Panc1 (cell line): ENCODE results near the gene TGM4. TPM values are rescaled to one million over a fixed set of nuclear protein-coding genes. Genes with fewer than 3 reads are reported as not detected.
A peak's percentile ranks its signal among the peaks of the same experiment; 100 is the strongest.

Source experiments
- ATAC-seq: fragments of 200-7000 bp; cut with Tn5 transposase; 2 replicates; pipeline ENCODE4 v1.9.1; 2020; ENCODE audit warnings: mild to moderate bottlenecking, moderate library complexity
- BruUV-seq: library from RNA; stranded (reverse); fragments of 400-500 nt; replicated peaks from 2 replicates; lab custom pipeline; 2021; lab: Mats Ljungman, UMichigan
- CTCF ChIA-PET: fragments of 300-600 bp; sonication (Branson Sonifier 250); formaldehyde crosslinking; loops from one replicate; lab custom pipeline; 2022; ENCODE audit warnings: antibody characterized with exemption; lab: Charles Lee
- POLR2A ChIA-PET: fragments of 300-600 bp; sonication (Branson Sonifier 250); formaldehyde crosslinking; loops from one replicate; lab custom pipeline; 2022; ENCODE audit warnings: antibody characterized with exemption; lab: Charles Lee
- DNase-seq: peaks from one replicate; pipeline ENCODE4 v3.0.0-alpha.2; 2010; ENCODE audit warnings: low read depth, low spot score
- H3K27ac ChIP-seq: 2 replicates; pipeline ENCODE4 v1.5.1; 2011; ENCODE audit warnings: mild to moderate bottlenecking, low read length, inconsistent platforms
- H3K27me3 ChIP-seq: fragments of 200-500 bp; sonication (Bioruptor generic); 2 replicates; pipeline ENCODE4 v1.6.0; 2014; ENCODE audit warnings: low read length, inconsistent platforms; ENCODE audit not compliant: control insufficient read depth, insufficient read depth
- H3K36me3 ChIP-seq: fragments of 200-500 bp; sonication (Bioruptor generic); 2 replicates; pipeline ENCODE4 v1.5.1; 2014; ENCODE audit warnings: inconsistent platforms, mild to moderate bottlenecking, low read length, moderate library complexity; ENCODE audit not compliant: control insufficient read depth, insufficient read depth
- H3K4me1 ChIP-seq: 2 replicates; pipeline ENCODE4 v1.5.1; 2011; ENCODE audit warnings: inconsistent platforms, mild to moderate bottlenecking, low read length, moderate library complexity; ENCODE audit not compliant: control insufficient read depth, insufficient read depth
- H3K4me3 ChIP-seq, 2 experiments: 2 replicates each; pipeline ENCODE4 v1.5.1; 2011 to 2012; ENCODE audit warnings: low read depth in 2 of 2, low read length in 2 of 2, mild to moderate bottlenecking in 2 of 2, inconsistent platforms in 1 of 2, moderate library complexity in 1 of 2
- H3K9me3 ChIP-seq: fragments of 200-500 bp; sonication (Bioruptor generic); 2 replicates; pipeline ENCODE4 v1.5.1; 2014; ENCODE audit warnings: low read depth, mild to moderate bottlenecking, inconsistent platforms, low read length, moderate library complexity; ENCODE audit not compliant: control insufficient read depth, insufficient read depth
- POLR2AphosphoS5 ChIP-seq: IDR thresholded peaks from 2 replicates; pipeline ENCODE4 v1.6.1; 2012; ENCODE audit warnings: mild to moderate bottlenecking, low read depth, low read length, moderate library complexity
- SIN3A ChIP-seq: IDR thresholded peaks from 2 replicates; pipeline ENCODE4 v1.6.1; 2012; ENCODE audit warnings: low read depth, mild to moderate bottlenecking, low read length, moderate library complexity, borderline replicate concordance; ENCODE audit not compliant: insufficient read depth
- in situ Hi-C: cut with HindIII; loops from 2 replicates; pipeline ENCODE4 v1.10.0; 2016; ENCODE audit warnings: low sequenced_read_pairs, low pct_unique_long_range_greater_than_20kb
- intact Hi-C: fragments of 100-400 bp; cut with micrococcal nuclease; formaldehyde crosslinking; loops from one replicate; pipeline ENCODE4 v1.10.0; 2022; ENCODE audit not compliant: unreplicated experiment
- total RNA-seq: library from RNA; stranded (reverse); gene quantifications from one replicate; pipeline ENCODE4 v1.2.1, GENCODE V29; 2021; ENCODE audit not compliant: unreplicated experiment
- TF ChIP-seq, protein P1 (sequence below): fragments of 450-650 bp; IDR thresholded peaks from 2 replicates; pipeline ENCODE4 v1.5.1; 2017; ENCODE audit warnings: mild to moderate bottlenecking
- TF ChIP-seq, protein P2 (sequence below), 2 experiments: IDR thresholded peaks; 2 replicates each; pipeline ENCODE4 v1.6.1; 2011 to 2012; ENCODE audit warnings: low read depth in 2 of 2, control low read depth in 1 of 2, low read length in 1 of 2, mild to moderate bottlenecking in 1 of 2, moderate library complexity in 1 of 2; ENCODE audit not compliant: insufficient read depth in 1 of 2

TGM4 gene
- total RNA-seq, 1 experiment from 2014 or later = 0.46 TPM

DNA sequence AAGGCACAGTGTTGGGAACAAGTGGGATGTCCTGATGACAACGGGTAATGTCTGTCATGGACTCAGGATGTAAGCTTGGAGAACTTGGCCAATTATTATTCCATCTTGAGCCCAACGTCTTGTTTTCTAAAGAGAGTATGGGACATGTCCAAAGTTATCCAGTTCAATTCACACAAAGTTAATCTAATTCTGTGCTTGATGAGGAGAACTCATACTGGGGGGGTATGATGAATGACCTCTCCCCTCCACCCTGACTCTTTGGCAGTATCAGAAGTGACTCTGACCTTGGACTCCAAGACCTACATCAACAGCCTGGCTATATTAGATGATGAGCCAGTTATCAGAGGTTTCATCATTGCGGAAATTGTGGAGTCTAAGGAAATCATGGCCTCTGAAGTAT is 36.3 kb downstream of the TGM4 start:
- no peak overlapping the region for H3K4me3 ChIP-seq
- intact Hi-C loops (loop anchor here (5.0 kb wide), 1 partner anchor 378 kb away; no protein-coding TSS in a partner anchor), in situ Hi-C loops (no loop called here)
- H3K27me3 ChIP-seq = no peaks in the 10 kb centered on the region
- TF ChIP-seq, protein P1, sequence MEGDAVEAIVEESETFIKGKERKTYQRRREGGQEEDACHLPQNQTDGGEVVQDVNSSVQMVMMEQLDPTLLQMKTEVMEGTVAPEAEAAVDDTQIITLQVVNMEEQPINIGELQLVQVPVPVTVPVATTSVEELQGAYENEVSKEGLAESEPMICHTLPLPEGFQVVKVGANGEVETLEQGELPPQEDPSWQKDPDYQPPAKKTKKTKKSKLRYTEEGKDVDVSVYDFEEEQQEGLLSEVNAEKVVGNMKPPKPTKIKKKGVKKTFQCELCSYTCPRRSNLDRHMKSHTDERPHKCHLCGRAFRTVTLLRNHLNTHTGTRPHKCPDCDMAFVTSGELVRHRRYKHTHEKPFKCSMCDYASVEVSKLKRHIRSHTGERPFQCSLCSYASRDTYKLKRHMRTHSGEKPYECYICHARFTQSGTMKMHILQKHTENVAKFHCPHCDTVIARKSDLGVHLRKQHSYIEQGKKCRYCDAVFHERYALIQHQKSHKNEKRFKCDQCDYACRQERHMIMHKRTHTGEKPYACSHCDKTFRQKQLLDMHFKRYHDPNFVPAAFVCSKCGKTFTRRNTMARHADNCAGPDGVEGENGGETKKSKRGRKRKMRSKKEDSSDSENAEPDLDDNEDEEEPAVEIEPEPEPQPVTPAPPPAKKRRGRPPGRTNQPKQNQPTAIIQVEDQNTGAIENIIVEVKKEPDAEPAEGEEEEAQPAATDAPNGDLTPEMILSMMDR = no peak
- ATAC-seq (no peak), DNase-seq (no peak)
- ChIA-PET CTCF (no interaction called here), POLR2A (no interaction called here)
- H3K4me1 ChIP-seq = no peaks in the 10 kb centered on the region
- H3K36me3 ChIP-seq = no peaks in the 10 kb centered on the region
- H3K9me3 ChIP-seq = no peaks in the 10 kb centered on the region
- no peak overlapping the region for H3K27ac ChIP-seq
- no TSS peak for BruUV-seq

GRCh38 chr3:44913868-44914468 is 39.6 kb downstream of the TGM4 start:
- Histone ChIP-seq H3K27me3 (no peaks in the 10 kb centered on the region), H3K4me1 (no peaks in the 10 kb centered on the region), H3K36me3 (no peaks in the 10 kb centered on the region), H3K9me3 (no peaks in the 10 kb centered on the region), H3K4me3 (no peak overlapping the region), H3K27ac (no peak overlapping the region)
- peak; percentile 89 for ATAC-seq
- peak; percentile 47 for DNase-seq
- POLR2A ChIA-PET = interaction anchor here (0.8 kb wide), 1 partner anchor 49 kb away, joined by 4 read pairs; no protein-coding TSS in a partner anchor
- intact Hi-C loops = loop anchor here (5.0 kb wide), 1 partner anchor 382 kb away; no protein-coding TSS in a partner anchor
- BruUV-seq = no TSS peak
- in situ Hi-C loops = no loop called here
- CTCF ChIA-PET = no interaction called here
- TF ChIP-seq, protein P1 = peak; percentile 81
- TF ChIP-seq POLR2AphosphoS5 = no peak
- no peak for TF ChIP-seq SIN3A
- TF ChIP-seq, protein P2, sequence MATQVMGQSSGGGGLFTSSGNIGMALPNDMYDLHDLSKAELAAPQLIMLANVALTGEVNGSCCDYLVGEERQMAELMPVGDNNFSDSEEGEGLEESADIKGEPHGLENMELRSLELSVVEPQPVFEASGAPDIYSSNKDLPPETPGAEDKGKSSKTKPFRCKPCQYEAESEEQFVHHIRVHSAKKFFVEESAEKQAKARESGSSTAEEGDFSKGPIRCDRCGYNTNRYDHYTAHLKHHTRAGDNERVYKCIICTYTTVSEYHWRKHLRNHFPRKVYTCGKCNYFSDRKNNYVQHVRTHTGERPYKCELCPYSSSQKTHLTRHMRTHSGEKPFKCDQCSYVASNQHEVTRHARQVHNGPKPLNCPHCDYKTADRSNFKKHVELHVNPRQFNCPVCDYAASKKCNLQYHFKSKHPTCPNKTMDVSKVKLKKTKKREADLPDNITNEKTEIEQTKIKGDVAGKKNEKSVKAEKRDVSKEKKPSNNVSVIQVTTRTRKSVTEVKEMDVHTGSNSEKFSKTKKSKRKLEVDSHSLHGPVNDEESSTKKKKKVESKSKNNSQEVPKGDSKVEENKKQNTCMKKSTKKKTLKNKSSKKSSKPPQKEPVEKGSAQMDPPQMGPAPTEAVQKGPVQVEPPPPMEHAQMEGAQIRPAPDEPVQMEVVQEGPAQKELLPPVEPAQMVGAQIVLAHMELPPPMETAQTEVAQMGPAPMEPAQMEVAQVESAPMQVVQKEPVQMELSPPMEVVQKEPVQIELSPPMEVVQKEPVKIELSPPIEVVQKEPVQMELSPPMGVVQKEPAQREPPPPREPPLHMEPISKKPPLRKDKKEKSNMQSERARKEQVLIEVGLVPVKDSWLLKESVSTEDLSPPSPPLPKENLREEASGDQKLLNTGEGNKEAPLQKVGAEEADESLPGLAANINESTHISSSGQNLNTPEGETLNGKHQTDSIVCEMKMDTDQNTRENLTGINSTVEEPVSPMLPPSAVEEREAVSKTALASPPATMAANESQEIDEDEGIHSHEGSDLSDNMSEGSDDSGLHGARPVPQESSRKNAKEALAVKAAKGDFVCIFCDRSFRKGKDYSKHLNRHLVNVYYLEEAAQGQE (IDR thresholded peaks at IDR 0.05; ENCODE audit: insufficient read depth in 1 of 2, low read depth in 2 of 2, low read length in 1 of 2) = peak in 1 of 2 experiments; percentile 67; a peak in 1 of 4 replicates
